Trophoblast cell (in vitro differentiated cells and primary cell): ENCODE data around the gene CRYBG2. TPM values are rescaled to one million over a fixed set of nuclear protein-coding genes. Genes with fewer than 3 reads are reported as not detected.

Source experiments
- DNase-seq, 2 donors: peaks; one replicate each; pipeline ENCODE4 v3.0.0-alpha.2; 2016
- H2AFZ ChIP-seq: 2 replicates; pipeline ENCODE4 v1.6.1; 2013; ENCODE audit warnings: low read length, moderate library complexity, mild to moderate bottlenecking; ENCODE audit not compliant: insufficient read depth, poor library complexity
- H2AK5ac ChIP-seq: 2 replicates; pipeline ENCODE4 v1.6.1; 2013; ENCODE audit warnings: mild to moderate bottlenecking, low read length
- H2BK120ac ChIP-seq: 2 replicates; pipeline ENCODE4 v1.6.1; 2013; ENCODE audit warnings: low read length, mild to moderate bottlenecking, moderate library complexity; ENCODE audit not compliant: insufficient read depth, poor library complexity
- H2BK12ac ChIP-seq: 2 replicates; pipeline ENCODE4 v1.6.1; 2013; ENCODE audit warnings: mild to moderate bottlenecking, low read length, moderate library complexity
- H2BK5ac ChIP-seq: 2 replicates; pipeline ENCODE4 v1.6.1; 2013; ENCODE audit warnings: low read length, low read depth, moderate library complexity, mild to moderate bottlenecking; ENCODE audit not compliant: poor library complexity
- H3K14ac ChIP-seq: 2 replicates; pipeline ENCODE4 v1.6.1; 2013; ENCODE audit warnings: mild to moderate bottlenecking, low read length
- H3K18ac ChIP-seq: 2 replicates; pipeline ENCODE4 v1.6.1; 2013; ENCODE audit warnings: mild to moderate bottlenecking, low read length
- H3K23ac ChIP-seq: 2 replicates; pipeline ENCODE4 v1.6.1; 2013; ENCODE audit warnings: low read length
- H3K27ac ChIP-seq: 2 replicates; pipeline ENCODE4 v1.5.1; 2013; ENCODE audit warnings: low read depth, mild to moderate bottlenecking, inconsistent platforms, low read length, moderate library complexity
- H3K27me3 ChIP-seq: 2 replicates; pipeline ENCODE4 v1.6.1; 2013; ENCODE audit warnings: inconsistent platforms, mild to moderate bottlenecking, low read length, moderate library complexity; ENCODE audit not compliant: insufficient read depth
- H3K36me3 ChIP-seq, 2 experiments: 1 replicate in 1 of 2; 2 replicates in 1 of 2; pipeline ENCODE4 v1.6.1; 2013; ENCODE audit warnings: low read length in 2 of 2, mild to moderate bottlenecking in 2 of 2, moderate library complexity in 1 of 2; ENCODE audit not compliant: insufficient read depth in 2 of 2, control insufficient read depth in 1 of 2
- H3K4ac ChIP-seq: 2 replicates; pipeline ENCODE4 v1.6.1; 2013; ENCODE audit warnings: low read depth, mild to moderate bottlenecking, low read length, moderate library complexity
- H3K4me1 ChIP-seq, 2 experiments: 1 replicate in 1 of 2; 2 replicates in 1 of 2; pipeline ENCODE4 v1.6.1; 2013; ENCODE audit warnings: low read length in 2 of 2, mild to moderate bottlenecking in 2 of 2, moderate library complexity in 1 of 2; ENCODE audit not compliant: insufficient read depth in 2 of 2, control insufficient read depth in 1 of 2
- H3K4me2 ChIP-seq: 2 replicates; pipeline ENCODE4 v1.6.1; 2013; ENCODE audit warnings: inconsistent platforms, mild to moderate bottlenecking, low read length, moderate library complexity
- H3K4me3 ChIP-seq: 2 replicates; pipeline ENCODE4 v1.5.1; 2013; ENCODE audit warnings: mild to moderate bottlenecking, low read depth, low read length, inconsistent platforms
- H3K79me1 ChIP-seq: one replicate; pipeline ENCODE4 v1.6.1; 2013; ENCODE audit warnings: low read length
- H3K79me2 ChIP-seq: 2 replicates; pipeline ENCODE4 v1.6.1; 2013; ENCODE audit warnings: low read length, mild to moderate bottlenecking; ENCODE audit not compliant: control insufficient read depth, insufficient read depth, poor library complexity
- H3K9ac ChIP-seq: 2 replicates; pipeline ENCODE4 v1.6.1; 2013; ENCODE audit warnings: mild to moderate bottlenecking, low read length
- H3K9me3 ChIP-seq: 2 replicates; pipeline ENCODE4 v1.6.1; 2013; ENCODE audit warnings: low read depth, mild to moderate bottlenecking, control low read depth, inconsistent platforms, low read length; ENCODE audit not compliant: insufficient read depth
- H4K12ac ChIP-seq: 2 replicates; pipeline ENCODE4 v1.6.1; 2013; ENCODE audit warnings: low read depth, mild to moderate bottlenecking, low read length, moderate library complexity
- H4K8ac ChIP-seq: 2 replicates; pipeline ENCODE4 v1.6.1; 2013; ENCODE audit warnings: low read depth, mild to moderate bottlenecking, low read length, moderate library complexity
- H4K91ac ChIP-seq: one replicate; pipeline ENCODE4 v1.6.1; 2013; ENCODE audit warnings: low read depth, mild to moderate bottlenecking, low read length, moderate library complexity
- WGBS: extraction: QIAGEN DNeasy Blood & Tissue Kit; methylation state at CpG from one replicate; pipeline ENCODE4 v1.1.7; 2013; ENCODE audit warnings: missing lambda C conversion rate; ENCODE audit not compliant: insufficient read length, insufficient coverage; ENCODE audit errors: extremely low coverage; 5-methylcytosine and 5-hydroxymethylcytosine counted together
- polyA plus RNA-seq: library from polyadenylated mRNA; stranded (reverse); fragments of 200-250 nt; gene quantifications from 2 replicates; pipeline ENCODE4 v1.2.3, GENCODE V29; 2013

Gene CRYBG2
- polyA plus RNA-seq, result 30.0 and 35.3 TPM in 2 replicates

GRCh38 chr1:26353976-26354820 lies at the start of gene CRYBG2:
TSS of gene CRYBG2 (minus strand) at chr1:26354130. CDS start at chr1:26346657, 7,473 bp downstream.
- peak within 1 kb of the TSS; percentile 96 for H4K91ac ChIP-seq
- H2BK120ac ChIP-seq, result peak within 1 kb of the TSS; percentile 88
- no peak within 1 kb of the TSS for H3K23ac ChIP-seq

GRCh38 chr1:26403656-26404055 lies 49.7 kb upstream of the CRYBG2 start:
- Histone ChIP-seq H3K79me1 (no peaks in the 10 kb centered on the region), H4K91ac (no peak overlapping the region), H3K4me1 (peaks cover 0 to 6% of the 10 kb centered on the region in 2 experiments), H2BK12ac (no peak overlapping the region), H3K9me3 (no peaks in the 10 kb centered on the region), H3K36me3 (no peaks in the 10 kb centered on the region), H4K8ac (no peak overlapping the region), H2BK5ac (no peak overlapping the region), H3K4ac (no peak overlapping the region), H3K79me2 (no peaks in the 10 kb centered on the region), H3K4me2 (no peak overlapping the region), H3K18ac (no peak overlapping the region), H2BK120ac (no peak overlapping the region), H3K4me3 (no peak overlapping the region), H3K27me3 (no peaks in the 10 kb centered on the region), H2AFZ (no peak overlapping the region), H3K9ac (no peak overlapping the region), H3K14ac (no peak overlapping the region), H2AK5ac (no peak overlapping the region), H3K27ac (no peak overlapping the region), H4K12ac (no peak overlapping the region), H3K23ac (no peak overlapping the region)
- DNase-seq, result no peak
- WGBS, result no CpG with 5 or more reads among the region's 4 CpGs

More at GRCh38 chr1:26353976-26354820, at the start of gene CRYBG2:
- peaks cover 42% of the 10 kb centered on the region for H3K79me1 ChIP-seq
- peak within 1 kb of the TSS; percentile 98 for H3K27ac ChIP-seq
- H3K9ac ChIP-seq, result no peak within 1 kb of the TSS
- H4K8ac ChIP-seq, result peak within 1 kb of the TSS; percentile 84
- peak within 1 kb of the TSS; percentile 86 for H3K18ac ChIP-seq
- H3K4me3 ChIP-seq, result peak within 1 kb of the TSS; percentile 4
- DNase-seq, result peak; percentile 88 to 92
- H3K4me2 ChIP-seq, result peak within 1 kb of the TSS; percentile 32
- peak within 1 kb of the TSS; percentile 93 for H3K4ac ChIP-seq
- peak within 1 kb of the TSS; percentile 84 for H2BK5ac ChIP-seq
- peaks cover 43 to 46% of the 10 kb centered on the region in 2 experiments for H3K4me1 ChIP-seq
- peak within 1 kb of the TSS; percentile 85 for H2AFZ ChIP-seq
- H3K79me2 ChIP-seq, result peaks cover 16% of the 10 kb centered on the region
- no peaks in the 10 kb centered on the region for H3K36me3 ChIP-seq
- H2AK5ac ChIP-seq, result peak within 1 kb of the TSS; percentile 99
- H3K27me3 ChIP-seq, result no peaks in the 10 kb centered on the region
- no CpG with 5 or more reads among the region's 21 CpGs for WGBS
- H3K14ac ChIP-seq, result peak within 1 kb of the TSS; percentile 96
- H3K9me3 ChIP-seq, result no peaks in the 10 kb centered on the region
- H2BK12ac ChIP-seq, result peak within 1 kb of the TSS; percentile 97
- H4K12ac ChIP-seq, result peak within 1 kb of the TSS; percentile 23

- WGBS, result no CpG with 5 or more reads among the region's 3 CpGs
- no peak overlapping the region for H3K27ac ChIP-seq
- DNase-seq, result no peak
These were observed 48.0 kb upstream of the CRYBG2 start for GRCh38 chr1:26401891-26402290.

GRCh38 chr1:26399034-26399433 lies 45.1 kb upstream of the CRYBG2 start:
- no peak overlapping the region for H4K8ac ChIP-seq
- WGBS, result no CpG with 5 or more reads among the region's 3 CpGs
- H2BK12ac ChIP-seq, result no peak overlapping the region
- no peak overlapping the region for H2AK5ac ChIP-seq
- H3K4me2 ChIP-seq, result no peak overlapping the region
- no peaks in the 10 kb centered on the region for H3K79me2 ChIP-seq
- H2AFZ ChIP-seq, result no peak overlapping the region
- no peaks in the 10 kb centered on the region for H3K36me3 ChIP-seq
- no peak overlapping the region for H3K4me3 ChIP-seq
- no peak overlapping the region for H4K91ac ChIP-seq
- no peak overlapping the region for H3K4ac ChIP-seq
- no peak overlapping the region for H3K18ac ChIP-seq
- no peak overlapping the region for H2BK5ac ChIP-seq
- no peak overlapping the region for H3K23ac ChIP-seq
- peaks cover 0 to 5% of the 10 kb centered on the region in 2 experiments for H3K4me1 ChIP-seq
- H3K79me1 ChIP-seq, result no peaks in the 10 kb centered on the region
- no peaks in the 10 kb centered on the region for H3K9me3 ChIP-seq
- no peaks in the 10 kb centered on the region for H3K27me3 ChIP-seq
- no peak for DNase-seq
- no peak overlapping the region for H3K27ac ChIP-seq
- no peak overlapping the region for H2BK120ac ChIP-seq
- H4K12ac ChIP-seq, result no peak overlapping the region
- no peak overlapping the region for H3K14ac ChIP-seq
- H3K9ac ChIP-seq, result no peak overlapping the region

More at GRCh38 chr1:26401891-26402290, 48.0 kb upstream of the CRYBG2 start:
- no peak overlapping the region for H3K23ac ChIP-seq
- no peak overlapping the region for H4K8ac ChIP-seq
- H3K79me2 ChIP-seq, result no peaks in the 10 kb centered on the region
- no peak overlapping the region for H4K91ac ChIP-seq
- H3K79me1 ChIP-seq, result no peaks in the 10 kb centered on the region
- no peak overlapping the region for H3K4me3 ChIP-seq
- no peak overlapping the region for H4K12ac ChIP-seq
- H2BK120ac ChIP-seq, result no peak overlapping the region
- no peaks in the 10 kb centered on the region for H3K36me3 ChIP-seq
- H2BK12ac ChIP-seq, result no peak overlapping the region
- no peak overlapping the region for H3K4ac ChIP-seq
- H3K9ac ChIP-seq, result no peak overlapping the region
- H2AFZ ChIP-seq, result no peak overlapping the region
- no peaks in the 10 kb centered on the region for H3K27me3 ChIP-seq
- no peak overlapping the region for H3K4me2 ChIP-seq
- no peak overlapping the region for H2AK5ac ChIP-seq
- no peaks in the 10 kb centered on the region for H3K9me3 ChIP-seq
- no peak overlapping the region for H3K18ac ChIP-seq
- peaks cover 0 to 5% of the 10 kb centered on the region in 2 experiments for H3K4me1 ChIP-seq
- no peak overlapping the region for H2BK5ac ChIP-seq
- H3K14ac ChIP-seq, result no peak overlapping the region
